Middle frontal gyrus (tissue), 1 donor: ENCODE results near the gene PTAFR.
A peak's percentile ranks its signal among the peaks of the same experiment; 100 is the strongest.

Experiments
- DNase-seq: peaks from one replicate; pipeline ENCODE4 v3.0.0-alpha.2; 2015; ENCODE audit warnings: low spot score; ENCODE audit errors: extremely low spot score

PTAFR gene

DNA sequence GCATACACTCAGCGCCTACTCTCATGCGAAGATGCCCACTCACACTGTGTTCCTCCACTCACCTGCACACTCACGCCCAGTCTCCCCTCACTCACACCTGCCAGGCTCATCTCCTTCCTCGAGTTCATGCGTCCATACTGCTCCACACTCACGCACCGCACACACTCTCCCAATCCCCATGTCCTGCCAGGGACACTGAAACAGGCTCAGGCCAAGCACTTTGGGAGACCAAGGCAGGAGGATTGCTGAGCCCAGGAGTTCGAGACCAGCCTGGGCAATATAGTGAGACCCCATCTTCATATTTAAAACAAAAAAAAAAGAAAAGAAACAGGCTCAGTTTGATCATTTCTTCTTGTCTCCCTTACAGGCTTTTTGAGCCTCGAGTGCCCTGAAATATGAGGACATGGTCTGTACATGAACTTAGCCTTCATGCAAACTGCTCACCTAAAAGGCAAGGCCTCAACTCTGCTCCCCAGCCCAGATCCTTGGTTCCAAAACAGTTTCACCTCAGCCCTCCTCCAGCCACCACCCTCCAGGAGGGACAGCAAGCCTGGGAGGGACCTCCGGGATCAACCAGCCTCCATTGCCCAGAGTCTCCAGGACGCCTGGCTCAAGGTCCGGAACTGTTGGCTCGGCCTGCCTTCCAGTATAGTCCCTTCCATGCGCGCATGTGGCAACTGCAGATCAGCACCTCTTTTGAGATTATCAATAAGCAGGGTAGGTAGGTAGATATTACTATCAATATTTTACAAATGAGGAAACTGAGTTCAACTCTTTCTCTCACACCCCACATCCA lies 2.4 kb upstream of the PTAFR start:
- DNase-seq: no peak

DNA sequence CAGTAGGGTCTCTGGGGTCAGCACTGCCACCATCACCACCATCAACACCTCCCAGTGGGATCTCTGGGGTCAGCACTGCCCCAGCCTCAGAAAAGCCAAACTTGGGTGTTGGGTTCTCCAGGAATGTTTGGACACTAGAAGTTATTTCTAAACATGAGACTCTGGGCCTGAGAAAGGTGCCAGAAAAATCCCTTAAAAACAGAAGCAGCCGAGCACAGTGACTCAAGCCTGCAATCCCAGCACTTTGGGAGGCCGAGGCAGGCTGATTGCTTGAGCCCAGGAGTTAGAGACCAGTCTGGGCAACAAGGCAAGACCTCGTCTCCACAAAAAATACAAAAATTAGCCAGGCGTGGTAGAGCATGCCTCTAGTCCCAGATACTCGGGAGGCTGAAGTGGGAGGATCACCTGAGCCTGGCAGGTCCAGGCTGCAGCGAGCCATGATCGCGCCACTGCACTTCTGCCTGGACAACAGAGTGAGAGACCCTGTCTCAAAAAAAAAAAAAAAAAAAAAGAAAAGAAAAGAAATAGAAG lies 470 bp downstream of the PTAFR start:
- no peak for DNase-seq

DNA sequence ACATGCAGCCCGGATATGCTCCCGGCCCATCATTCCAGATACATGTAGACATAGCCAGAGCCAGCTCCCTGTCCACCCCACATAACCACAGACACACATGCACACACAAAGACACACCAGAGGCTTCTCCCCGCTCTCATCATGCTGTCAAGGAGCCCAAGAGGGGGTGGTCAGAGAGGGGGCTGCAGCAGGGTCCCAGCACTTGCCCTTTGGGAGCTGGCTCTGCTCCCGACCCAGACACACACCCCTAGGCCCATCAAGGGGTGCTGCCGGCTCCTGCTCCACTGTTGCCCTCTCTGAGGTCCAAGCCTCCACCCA lies 2.6 kb downstream of the PTAFR start:
- DNase-seq: no peak

DNA sequence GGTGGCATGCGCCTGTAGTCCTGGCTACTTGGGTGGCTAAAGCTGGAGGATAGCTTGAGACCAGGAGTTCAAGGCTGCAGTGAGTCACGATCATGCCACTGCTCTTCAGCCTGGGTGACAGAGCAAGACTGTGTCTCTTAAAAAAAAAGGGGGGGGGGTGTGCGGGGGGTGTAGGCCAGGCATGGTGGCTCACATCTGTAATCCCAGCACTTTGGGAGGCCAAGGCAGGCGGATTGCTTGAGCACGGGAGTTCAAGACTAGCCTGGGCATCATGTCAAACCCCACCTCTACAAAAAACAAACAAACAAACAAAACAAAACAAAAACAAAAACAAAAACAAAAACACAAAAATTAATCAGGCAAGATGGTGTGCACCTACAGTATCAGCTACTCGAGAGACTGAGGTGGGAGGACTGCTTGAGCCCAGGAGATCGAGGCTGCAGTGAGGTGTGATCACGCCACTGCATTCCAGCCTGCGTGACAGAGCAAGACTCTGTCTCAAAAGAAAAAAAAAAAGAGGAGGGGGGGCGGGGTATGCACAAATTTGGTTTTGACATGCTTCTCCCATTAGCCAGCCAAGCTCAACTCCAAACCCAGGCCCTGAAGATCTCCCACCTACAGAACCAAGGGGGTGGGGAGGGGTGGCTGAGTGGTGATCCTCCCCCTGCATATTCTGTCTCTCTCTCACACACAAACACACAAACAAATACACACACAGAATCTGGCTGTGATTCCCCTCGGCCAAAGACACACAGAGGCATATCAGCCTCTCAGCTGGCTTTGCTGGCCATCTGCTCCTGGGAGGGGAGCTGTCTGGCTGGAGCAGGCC lies 3.1 kb downstream of the PTAFR start:
- DNase-seq: no peak

DNA sequence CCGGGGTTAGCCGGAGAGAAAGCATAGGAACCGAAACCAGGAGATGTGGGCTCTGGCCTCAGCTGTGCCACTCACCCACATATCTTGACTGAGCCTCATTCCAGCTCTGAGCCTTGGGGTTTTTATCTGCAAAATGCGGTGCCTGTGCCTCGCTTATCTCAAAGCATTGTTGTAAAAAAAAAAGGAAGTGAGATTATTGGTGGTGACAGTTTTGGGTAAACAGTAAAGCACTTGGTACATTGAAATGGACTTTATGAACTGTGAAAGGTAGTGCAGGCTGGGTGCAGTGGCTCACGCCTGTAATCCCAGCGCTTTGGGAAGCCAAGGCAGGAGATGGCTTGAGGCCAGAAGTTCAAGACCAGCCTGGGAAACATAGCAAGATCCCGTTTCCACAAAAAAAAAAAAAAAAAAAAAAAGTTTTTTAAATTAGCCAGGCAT lies 3.8 kb downstream of the PTAFR start:
- no peak for DNase-seq

DNA sequence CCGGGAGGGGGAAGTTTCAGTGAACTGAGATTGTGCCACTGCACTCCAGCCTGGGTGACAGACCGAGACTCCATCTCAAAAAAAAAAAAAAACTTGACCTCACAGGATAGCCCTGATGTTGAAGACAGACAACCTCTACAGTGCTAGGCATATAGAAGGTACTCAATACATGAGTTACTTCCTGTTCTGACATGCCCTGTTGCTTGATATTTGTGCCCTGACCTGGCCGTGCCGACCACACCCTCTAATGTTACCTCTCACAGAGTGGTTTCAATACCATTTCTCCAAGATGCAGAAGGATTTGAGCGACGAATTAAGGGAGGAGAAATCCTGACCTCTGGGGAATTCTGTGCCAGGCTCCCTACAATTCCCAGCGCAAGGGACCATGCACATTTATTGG lies 5.2 kb downstream of the PTAFR start:
- no peak for DNase-seq

DNA sequence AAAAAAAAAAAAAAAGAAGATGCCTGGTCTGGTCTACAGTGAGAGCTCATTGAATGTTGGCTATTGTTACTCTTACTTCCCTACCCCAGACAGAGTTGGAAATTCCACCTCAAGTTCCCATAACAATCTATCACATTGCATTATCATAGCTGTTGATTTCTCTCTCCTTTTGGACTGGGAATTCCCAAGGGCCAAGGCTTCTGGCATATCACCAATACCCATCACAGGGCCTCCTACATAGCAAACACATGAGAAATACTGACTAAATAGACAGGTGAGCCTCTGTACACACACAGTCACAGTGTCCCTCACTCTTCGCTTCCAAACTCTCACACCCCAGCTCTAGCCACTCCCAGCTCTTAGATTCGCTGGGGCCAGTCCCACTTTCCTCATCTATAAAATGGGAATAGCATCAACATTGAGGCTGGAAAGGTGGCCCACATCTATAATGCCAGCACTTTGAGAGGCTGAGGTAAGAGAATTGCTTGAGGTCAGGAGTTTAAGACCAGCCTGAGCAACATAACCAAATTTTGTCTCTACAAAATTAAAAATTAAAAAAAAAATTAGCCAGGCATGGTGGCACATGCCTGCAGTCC lies 6.4 kb downstream of the PTAFR start:
- no peak for DNase-seq

DNA sequence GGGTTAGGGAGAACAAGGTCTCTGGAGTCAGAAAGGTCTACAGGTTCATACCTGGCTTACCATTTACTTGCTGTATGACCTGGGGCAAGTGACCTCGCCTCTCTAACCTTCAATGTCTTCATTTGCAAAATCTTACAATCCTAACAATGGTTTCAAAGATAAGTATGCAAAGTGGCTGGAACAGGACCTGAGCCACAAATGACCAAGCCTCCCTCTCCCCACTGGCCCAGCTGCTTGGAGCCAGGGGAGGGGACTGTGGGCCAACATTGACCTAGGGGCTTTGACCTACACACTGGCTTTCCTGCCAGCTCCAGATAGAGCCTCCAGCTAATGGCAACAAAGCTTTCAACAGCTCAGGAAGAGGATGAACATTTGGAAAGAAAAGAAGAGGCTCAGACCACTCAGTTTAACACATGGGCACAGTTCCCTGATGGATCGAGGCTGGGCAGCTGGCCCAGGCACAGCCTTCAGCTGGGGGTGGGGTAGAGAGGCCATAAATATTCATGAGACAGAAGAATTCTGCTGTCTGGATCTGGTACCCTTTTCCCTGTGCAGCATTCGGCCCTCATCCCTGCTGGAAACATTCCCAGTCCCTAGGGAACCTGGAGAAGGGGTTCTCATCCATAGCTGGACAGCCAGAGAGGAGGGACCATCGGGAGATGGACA lies 12.9 kb downstream of the PTAFR start:
- DNase-seq: peak; percentile 43

DNA sequence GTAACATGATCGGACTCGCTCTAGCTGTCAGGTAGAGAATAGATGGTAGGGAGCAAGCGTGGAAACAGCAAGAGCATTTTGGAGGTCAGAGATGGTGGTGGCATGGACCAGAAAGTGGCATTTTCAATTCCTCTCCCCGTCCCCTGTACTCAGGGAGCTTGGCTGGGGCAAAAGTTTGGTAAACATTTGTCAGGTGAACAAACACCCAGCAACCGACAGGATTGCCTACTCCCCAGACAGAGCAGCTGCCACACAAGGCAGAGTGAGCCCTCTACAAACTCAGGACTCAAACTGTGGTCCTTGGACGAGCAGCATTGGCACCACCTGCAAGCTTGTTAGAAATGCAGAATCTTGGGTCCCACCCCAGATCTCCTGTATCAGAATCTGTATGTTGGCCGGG lies 14.3 kb downstream of the PTAFR start:
- DNase-seq: no peak

DNA sequence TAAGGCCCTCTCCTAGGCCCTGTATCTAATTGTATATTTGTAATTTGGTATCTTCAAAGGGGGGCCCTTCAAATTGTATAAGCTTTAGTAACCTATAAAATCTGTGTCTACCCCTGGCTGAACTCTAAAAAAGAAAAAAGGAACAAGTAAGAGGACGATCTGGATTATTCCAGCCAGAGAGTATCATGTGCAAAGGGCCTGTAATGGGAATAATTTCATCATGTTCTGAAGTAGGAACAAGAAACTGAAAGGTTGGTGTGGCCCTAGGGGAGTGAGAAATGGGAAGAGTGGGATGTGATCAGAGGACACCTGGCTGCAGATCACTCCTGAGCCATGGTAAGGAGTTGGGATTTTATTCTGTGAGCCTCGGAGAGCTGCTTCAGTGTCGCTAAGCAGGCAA lies 14.7 kb downstream of the PTAFR start:
- no peak for DNase-seq

DNA sequence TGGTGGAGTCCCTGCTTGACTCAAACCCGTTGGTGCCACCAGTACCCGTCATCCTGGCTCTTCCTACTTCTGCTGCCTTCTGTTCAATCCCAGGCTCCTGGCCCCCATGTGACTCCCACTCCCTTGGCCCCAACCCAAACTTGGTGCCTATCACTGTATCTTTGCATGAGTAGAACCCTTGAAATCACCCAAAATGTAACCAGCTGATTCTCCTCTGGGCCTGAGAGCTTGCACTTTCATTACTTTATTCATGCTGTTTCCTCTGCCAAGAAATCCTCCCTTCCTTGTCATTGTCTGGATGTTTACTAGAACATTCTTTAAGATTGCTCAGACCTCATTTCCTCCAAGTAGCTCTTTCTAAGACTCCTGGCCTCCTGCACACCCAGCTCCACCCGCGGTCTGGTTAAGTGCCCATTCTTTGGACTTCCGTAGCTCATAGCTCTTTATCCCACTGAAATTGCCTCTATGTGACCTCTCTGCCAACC lies 15.7 kb downstream of the PTAFR start:
- DNase-seq: no peak

DNA sequence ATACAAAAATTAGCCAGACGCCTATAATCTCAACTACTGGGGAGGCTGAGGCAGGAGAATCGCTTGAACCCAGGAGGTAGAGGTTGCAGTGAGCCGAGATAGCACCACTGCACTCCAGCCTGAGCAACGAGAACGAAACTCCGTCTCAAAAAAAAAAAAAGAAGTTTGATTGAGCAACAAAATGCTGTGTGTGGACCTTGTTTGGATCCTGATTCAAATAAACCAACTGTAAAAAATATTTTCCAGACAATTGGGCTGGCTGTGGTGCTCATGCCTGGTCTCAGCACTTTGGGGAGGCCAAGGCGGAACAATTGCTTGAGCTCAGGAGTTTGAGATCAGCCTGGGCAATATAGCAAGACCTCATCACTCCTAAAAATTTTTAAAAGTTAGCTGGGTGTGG lies 16.8 kb downstream of the PTAFR start:
- DNase-seq: no peak

DNA sequence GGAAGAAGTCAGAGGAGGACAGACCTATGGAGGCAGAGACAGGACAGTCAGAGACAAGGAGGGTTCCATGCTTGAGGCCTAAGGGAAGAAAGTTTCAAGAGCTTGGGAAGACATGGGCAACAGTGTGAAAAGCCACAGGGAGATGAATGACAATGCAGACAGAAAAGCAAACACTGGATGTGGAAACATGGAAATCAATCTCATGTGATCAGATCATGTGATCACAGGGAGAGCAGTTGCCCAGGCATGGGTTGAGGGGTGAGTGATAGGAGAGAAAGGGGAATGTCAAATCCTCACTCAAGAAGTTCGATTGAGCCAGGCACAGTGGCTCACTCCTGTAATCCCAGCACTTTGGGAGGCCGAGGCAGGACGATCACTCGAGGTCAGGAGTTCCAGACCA lies 17.2 kb downstream of the PTAFR start:
- no peak for DNase-seq

DNA sequence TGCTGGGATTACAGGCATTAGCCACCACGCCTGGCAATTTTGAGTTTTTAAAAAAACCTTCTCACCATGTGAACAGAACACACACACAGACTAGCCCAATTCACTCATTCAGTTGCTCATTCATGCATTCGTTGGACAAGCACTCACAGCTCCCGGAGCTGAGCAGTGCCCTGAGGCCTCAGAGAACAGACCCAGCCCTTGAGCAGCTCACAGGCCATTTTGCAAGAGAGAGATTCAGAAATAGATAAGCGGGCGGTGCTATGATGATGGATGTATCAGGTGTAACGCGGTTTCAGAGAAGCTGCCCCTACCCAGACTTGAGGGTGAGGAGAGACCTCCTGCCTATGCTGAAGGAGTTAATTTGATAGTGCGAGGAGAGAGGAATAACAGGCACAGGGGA lies 18.6 kb downstream of the PTAFR start:
- no peak for DNase-seq

DNA sequence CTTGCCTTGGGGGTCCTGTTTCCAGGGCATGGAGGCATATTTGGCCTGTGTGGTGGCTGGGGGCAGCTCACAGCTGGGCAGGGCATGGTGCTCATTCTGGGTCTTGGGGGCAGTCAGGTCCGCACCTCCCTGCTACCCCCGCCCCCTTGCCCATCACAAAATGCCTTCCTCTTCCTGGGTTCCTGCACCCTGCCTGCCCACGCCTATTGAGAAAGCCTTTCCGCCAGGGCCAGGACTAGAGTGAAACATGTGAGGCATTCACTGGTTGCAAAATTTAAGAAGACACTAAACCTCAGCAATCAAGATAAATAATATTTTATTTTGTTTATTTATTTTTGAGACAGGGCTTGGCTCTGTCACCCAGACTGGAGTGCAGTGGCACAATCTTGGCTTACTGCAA lies 19.7 kb downstream of the PTAFR start:
- no peak for DNase-seq

DNA sequence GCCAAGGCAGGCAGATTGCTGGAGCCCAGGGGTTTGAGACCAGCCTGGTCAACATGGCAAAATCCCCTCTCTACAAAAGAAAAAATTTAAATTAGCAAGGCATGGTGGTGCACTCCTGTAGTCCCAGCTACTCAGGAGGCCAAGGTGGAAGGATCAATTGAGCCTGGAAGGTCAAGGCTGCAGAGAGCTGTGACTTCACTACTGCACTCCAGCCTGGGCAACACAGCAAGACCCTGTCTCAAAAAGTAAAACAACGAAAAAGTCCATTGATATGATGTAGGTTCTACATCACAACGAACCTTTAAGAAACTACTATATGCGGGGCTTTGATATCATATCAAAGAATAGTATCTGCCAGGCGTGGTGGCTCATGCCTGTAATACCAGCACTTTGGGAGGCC lies 20.9 kb downstream of the PTAFR start:
- no peak for DNase-seq

DNA sequence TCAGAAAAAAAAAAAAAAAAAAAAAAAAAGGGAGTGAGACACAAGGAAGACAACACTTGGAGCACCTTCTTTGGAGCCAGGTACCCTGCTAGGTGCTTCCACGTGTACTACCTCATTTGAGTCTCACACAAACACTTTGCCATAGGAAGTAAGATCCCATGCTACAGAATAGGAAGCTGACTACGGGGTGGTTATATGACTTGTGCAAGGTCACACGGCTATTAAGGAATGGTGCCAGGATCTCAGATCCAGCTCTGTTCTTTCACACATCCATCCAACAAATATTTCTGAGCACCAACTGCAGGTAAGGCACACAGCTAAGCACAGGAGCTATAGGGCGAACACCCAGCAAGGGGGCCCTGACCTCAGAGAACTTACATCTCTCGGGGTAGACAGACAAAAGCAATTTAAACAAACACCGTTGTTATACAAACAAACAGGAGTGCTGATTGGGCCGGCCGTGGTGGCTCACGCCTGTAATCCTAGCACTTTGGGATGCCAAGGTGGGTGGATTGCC lies 22.4 kb downstream of the PTAFR start:
- no peak for DNase-seq

DNA sequence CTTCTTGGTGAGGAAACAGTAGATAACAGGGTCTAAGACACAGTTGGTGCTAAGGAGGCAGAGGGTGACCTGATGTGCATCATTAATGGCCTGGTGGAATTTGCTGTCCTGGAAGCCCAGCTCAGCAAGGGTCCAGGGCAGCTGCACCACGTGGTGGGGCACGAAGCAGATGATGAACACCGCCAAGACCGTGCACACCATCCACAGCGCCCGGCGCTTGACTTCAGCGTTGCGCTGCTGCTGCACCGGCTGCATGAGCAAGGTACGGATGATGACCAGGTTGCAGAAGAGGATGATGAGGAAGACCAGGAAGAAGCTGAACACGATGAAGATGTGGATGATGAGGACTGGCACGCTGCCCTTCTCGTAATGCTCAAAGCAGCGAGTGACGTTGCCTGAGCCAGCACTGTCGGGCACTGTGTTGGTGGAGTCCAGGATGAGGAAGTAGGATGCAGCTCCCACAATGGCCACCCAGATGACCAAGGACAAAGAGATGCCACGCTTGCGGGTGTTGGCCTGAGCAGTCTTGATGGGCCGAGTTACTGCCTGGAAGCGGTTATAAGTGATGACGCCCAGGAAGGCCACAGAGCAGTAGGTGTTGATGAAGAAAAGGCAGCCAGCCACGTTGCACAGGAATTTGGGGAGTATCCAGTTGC lies 26.2 kb downstream of the PTAFR start:
- DNase-seq: no peak

DNA sequence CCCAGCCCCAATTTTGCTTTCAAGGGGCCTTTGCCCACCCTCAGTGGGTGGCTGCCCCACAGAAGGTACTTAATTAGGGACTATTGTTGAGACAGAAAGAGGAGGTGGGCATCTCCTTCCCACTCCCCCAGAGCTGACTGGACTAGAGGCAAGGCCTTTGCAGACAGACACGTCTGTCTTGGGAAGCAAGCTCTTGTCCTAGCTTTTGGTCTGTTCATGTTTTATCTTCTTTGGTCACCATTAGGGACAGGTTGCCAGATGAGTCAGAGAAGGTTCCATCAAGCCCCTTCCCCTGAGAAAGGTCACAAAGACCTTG lies 27.7 kb downstream of the PTAFR start:
- no peak for DNase-seq

DNA sequence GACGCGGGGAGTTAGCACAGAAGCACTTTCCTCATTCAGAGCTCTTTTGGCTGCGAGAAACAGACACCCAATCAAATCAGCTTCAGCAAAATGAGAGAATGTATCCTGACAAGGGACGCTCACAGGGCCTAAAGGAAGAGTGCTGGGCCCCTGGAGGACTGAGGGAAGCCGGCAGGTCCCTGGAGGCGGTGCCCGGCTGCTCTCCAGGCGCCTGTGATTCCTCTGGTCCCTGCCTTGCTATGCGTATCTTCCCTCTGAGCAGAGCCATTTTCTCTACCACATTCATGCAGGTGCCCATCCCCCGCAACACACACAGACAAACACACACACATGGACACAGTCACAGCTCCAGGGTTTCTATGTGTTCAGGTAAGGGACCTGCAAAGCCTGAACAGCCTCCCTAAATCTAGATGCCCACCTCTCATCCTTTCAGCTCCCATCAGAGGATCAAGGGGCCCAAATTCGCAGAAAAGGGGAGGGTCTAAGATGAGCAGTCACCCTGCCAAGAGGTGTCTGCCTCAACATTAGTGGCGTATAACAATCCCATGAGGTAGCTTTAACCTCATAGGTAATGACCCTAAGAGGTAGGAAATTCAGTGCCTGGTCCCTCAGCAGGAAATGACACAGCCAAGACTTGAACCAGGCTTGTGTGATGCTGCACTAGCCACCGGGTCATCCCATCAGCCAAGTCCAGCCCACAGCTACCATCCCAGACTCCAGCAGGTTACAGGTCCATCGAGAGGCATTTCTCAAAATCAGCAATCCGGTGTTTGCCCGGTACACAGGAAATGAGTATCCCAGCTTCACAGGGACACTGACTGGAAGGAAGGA lies 29.0 kb downstream of the PTAFR start:
- DNase-seq: no peak
